IMR-90 (cell line): ENCODE measurements around the gene SCAANT1. TPM values are rescaled to one million over a fixed set of nuclear protein-coding genes. Genes with fewer than 3 reads are reported as not detected.
A peak's percentile ranks its signal among the peaks of the same experiment; 100 is the strongest.

Source experiments
- ATAC-seq: fragments of 200-7000 bp; cut with Tn5 transposase; 2 replicates; pipeline ENCODE4 v1.9.1; 2020; ENCODE audit warnings: low read depth, mild to moderate bottlenecking, moderate library complexity
- BruUV-seq: library from RNA; stranded (reverse); fragments of 400-500 nt; replicated peaks from 2 replicates; lab custom pipeline; 2021; lab: Mats Ljungman, UMichigan
- CTCF ChIA-PET: fragments of 300-600 bp; formaldehyde crosslinking; extraction: SDS; loops from one replicate; lab custom pipeline; 2021; ENCODE audit warnings: antibody characterized with exemption; lab: Yijun Ruan, JAX
- POLR2A ChIA-PET: fragments of 300-600 bp; sonication (Branson Sonifier 250); formaldehyde crosslinking; loops from one replicate; lab custom pipeline; 2022; ENCODE audit warnings: antibody characterized with exemption; ENCODE audit not compliant: unreplicated experiment; lab: Charles Lee
- DNase-seq: peaks from one replicate; pipeline ENCODE4 v3.0.0; 2013
- H2AFZ ChIP-seq: replicated peaks from 2 replicates; pipeline ENCODE3; 2013; ENCODE audit warnings: low read length, mild to moderate bottlenecking; ENCODE audit not compliant: poor library complexity
- H2AK5ac ChIP-seq: 2 replicates; pipeline ENCODE4 v1.6.1; 2013; ENCODE audit warnings: low read depth, low read length, inconsistent platforms
- H2AK9ac ChIP-seq: replicated peaks from 2 replicates; pipeline ENCODE3; 2013; ENCODE audit warnings: mild to moderate bottlenecking, low read depth, low read length, moderate library complexity; ENCODE audit not compliant: poor library complexity
- H2BK120ac ChIP-seq: 2 replicates; pipeline ENCODE4 v1.6.1; 2013; ENCODE audit warnings: low read depth, low read length, inconsistent platforms
- H2BK15ac ChIP-seq: 3 replicates; pipeline ENCODE4 v1.6.1; 2013; ENCODE audit warnings: low read depth, low read length, inconsistent platforms
- H2BK20ac ChIP-seq: 2 replicates; pipeline ENCODE4 v1.6.1; 2013; ENCODE audit warnings: low read depth, mild to moderate bottlenecking, inconsistent platforms, low read length, moderate library complexity
- H2BK5ac ChIP-seq: 2 replicates; pipeline ENCODE4 v1.6.1; 2013; ENCODE audit warnings: mild to moderate bottlenecking, low read depth, low read length, inconsistent platforms; ENCODE audit not compliant: poor library complexity, severe bottlenecking
- H3K14ac ChIP-seq: replicated peaks from 2 replicates; pipeline ENCODE4 v1.6.1; 2013; ENCODE audit warnings: low read depth, low read length, inconsistent platforms
- H3K18ac ChIP-seq: 2 replicates; pipeline ENCODE4 v1.6.1; 2013; ENCODE audit warnings: low read depth, low read length, control low read depth
- H3K23ac ChIP-seq: 2 replicates; pipeline ENCODE4 v1.6.1; 2013; ENCODE audit warnings: low read depth, low read length, inconsistent platforms
- H3K27ac ChIP-seq: 2 replicates; pipeline ENCODE4 v1.5.1; 2013; ENCODE audit warnings: mild to moderate bottlenecking, control low read depth, low read length; ENCODE audit not compliant: insufficient read depth
- H3K27me3 ChIP-seq: 2 replicates; pipeline ENCODE4 v1.6.1; 2013; ENCODE audit warnings: low read length; ENCODE audit not compliant: control insufficient read depth, insufficient read depth
- H3K36me3 ChIP-seq: 2 replicates; pipeline ENCODE4 v1.6.1; 2013; ENCODE audit warnings: low read length, mixed read lengths; ENCODE audit not compliant: control insufficient read depth, insufficient read depth
- H3K4ac ChIP-seq: 2 replicates; pipeline ENCODE4 v1.6.1; 2013; ENCODE audit warnings: low read depth, low read length, inconsistent platforms
- H3K4me1 ChIP-seq: 2 replicates; pipeline ENCODE4 v1.6.1; 2013; ENCODE audit warnings: low read length, mixed read lengths; ENCODE audit not compliant: control insufficient read depth, insufficient read depth
- H3K4me2 ChIP-seq: 2 replicates; pipeline ENCODE4 v1.6.1; 2013; ENCODE audit warnings: low read depth, mild to moderate bottlenecking, control low read depth, low read length, moderate library complexity
- H3K4me3 ChIP-seq: 2 replicates; pipeline ENCODE4 v1.5.1; 2013; ENCODE audit warnings: low read depth, mild to moderate bottlenecking, control low read depth, low read length, moderate library complexity; ENCODE audit not compliant: insufficient read depth
- H3K56ac ChIP-seq: 2 replicates; pipeline ENCODE4 v1.6.1; 2013; ENCODE audit warnings: low read length, inconsistent platforms; ENCODE audit not compliant: insufficient read depth; ENCODE audit errors: extremely low read depth
- H3K79me1 ChIP-seq, 2 experiments: 2 replicates each; pipeline ENCODE4 v1.6.1; 2013; ENCODE audit warnings: low read length in 2 of 2, inconsistent platforms in 1 of 2, low read depth in 1 of 2
- H3K9ac ChIP-seq: 2 replicates; pipeline ENCODE4 v1.6.1; 2013; ENCODE audit warnings: low read depth, low read length, control low read depth
- H3K9me1 ChIP-seq: 2 replicates; pipeline ENCODE4 v1.6.1; 2013; ENCODE audit warnings: low read length, inconsistent platforms; ENCODE audit not compliant: insufficient read depth
- H3K9me3 ChIP-seq: 2 replicates; pipeline ENCODE4 v1.6.1; 2013; ENCODE audit warnings: low read length; ENCODE audit not compliant: control insufficient read depth, insufficient read depth
- H4K20me1 ChIP-seq: 2 replicates; pipeline ENCODE4 v1.6.1; 2013; ENCODE audit warnings: low read length, inconsistent platforms; ENCODE audit not compliant: insufficient read depth
- H4K5ac ChIP-seq: 2 replicates; pipeline ENCODE4 v1.6.1; 2013; ENCODE audit warnings: mild to moderate bottlenecking, low read depth, low read length, control low read depth
- H4K8ac ChIP-seq, 2 experiments: 2 replicates each; pipeline ENCODE4 v1.6.1; 2013; ENCODE audit warnings: low read depth in 2 of 2, low read length in 2 of 2, control low read depth in 1 of 2, inconsistent platforms in 1 of 2
- H4K91ac ChIP-seq: 2 replicates; pipeline ENCODE4 v1.6.1; 2013; ENCODE audit warnings: low read depth, low read length, inconsistent platforms; ENCODE audit not compliant: insufficient read depth
- BHLHE40 ChIP-seq: fragments of 150-350 bp; IDR thresholded peaks from 2 replicates; pipeline ENCODE4 v1.6.1; 2016; ENCODE audit warnings: mild to moderate bottlenecking, low read depth, low read length
- CHD1 ChIP-seq: IDR thresholded peaks from 2 replicates; pipeline ENCODE4 v1.6.1; 2012; ENCODE audit warnings: low read depth, low read length, improper control_type of control experiment
- ELK1 ChIP-seq: fragments of 150-350 bp; IDR thresholded peaks from 2 replicates; pipeline ENCODE4 v1.6.1; 2016; ENCODE audit warnings: low read depth, mild to moderate bottlenecking, low read length, moderate library complexity, borderline replicate concordance
- FOS ChIP-seq: fragments of 150-350 bp; IDR thresholded peaks from 2 replicates; pipeline ENCODE4 v1.6.1; 2016; ENCODE audit warnings: low read depth, low read length
- MAFK ChIP-seq: IDR thresholded peaks from 2 replicates; pipeline ENCODE4 v1.6.1; 2012; ENCODE audit warnings: low read depth, low read length, improper control_type of control experiment
- MAZ ChIP-seq: IDR thresholded peaks from 2 replicates; pipeline ENCODE4 v1.6.1; 2012; ENCODE audit warnings: low read depth, mild to moderate bottlenecking, low read length, improper control_type of control experiment, moderate library complexity, borderline replicate concordance
- MXI1 ChIP-seq: IDR thresholded peaks from 2 replicates; pipeline ENCODE4 v1.6.1; 2012; ENCODE audit warnings: low read depth, mild to moderate bottlenecking, low read length, moderate library complexity, borderline replicate concordance
- NFE2L2 ChIP-seq: fragments of 150-350 bp; IDR thresholded peaks from 2 replicates; pipeline ENCODE4 v1.6.1; 2016; ENCODE audit warnings: low read depth, mild to moderate bottlenecking, low read length
- POLR2A ChIP-seq: IDR thresholded peaks from 2 replicates; pipeline ENCODE4 v1.6.1; 2012; ENCODE audit warnings: mild to moderate bottlenecking, low read depth, low read length
- RAD21 ChIP-seq: IDR thresholded peaks from 2 replicates; pipeline ENCODE4 v1.6.1; 2012; ENCODE audit warnings: low read length, improper control_type of control experiment
- RCOR1 ChIP-seq: IDR thresholded peaks from 2 replicates; pipeline ENCODE4 v1.6.1; 2012; ENCODE audit warnings: mild to moderate bottlenecking, low read length, improper control_type of control experiment; ENCODE audit not compliant: insufficient replicate concordance
- RFX5 ChIP-seq: IDR thresholded peaks from 2 replicates; pipeline ENCODE4 v1.8.0; 2012; ENCODE audit warnings: low read depth, mild to moderate bottlenecking, low read length, moderate library complexity
- SMC3 ChIP-seq: fragments of 150-350 bp; IDR thresholded peaks from 2 replicates; pipeline ENCODE4 v1.6.1; 2016; ENCODE audit warnings: low read depth, mild to moderate bottlenecking, antibody characterized with exemption, low read length, moderate library complexity
- USF2 ChIP-seq: fragments of 150-350 bp; IDR thresholded peaks from 2 replicates; pipeline ENCODE4 v1.6.1; 2017; ENCODE audit warnings: mild to moderate bottlenecking, antibody characterized with exemption, low read length, low read depth
- WGBS, 2 experiments: methylation state at CpG; one replicate each; pipeline versions ENCODE4 v1.1.5 to v1.1.7; 2013; ENCODE audit warnings: missing lambda C conversion rate in 2 of 2; ENCODE audit not compliant: insufficient read length in 1 of 2; ENCODE audit errors: extremely low coverage in 2 of 2; 5-methylcytosine and 5-hydroxymethylcytosine counted together
- dilution Hi-C: fragments of 300-500 bp; cut with HindIII; formaldehyde crosslinking; loops from one replicate; pipeline ENCODE4 v1.14.3; 2018; ENCODE audit warnings: low sequenced_read_pairs; ENCODE audit not compliant: unreplicated experiment
- in situ Hi-C: fragments of 300-500 bp; cut with MboI; formaldehyde crosslinking; loops from 3 replicates; pipeline ENCODE4 v1.14.3; 2019; ENCODE audit warnings: low sequenced_read_pairs, inconsistent platforms, mixed read lengths
- intact Hi-C: fragments of 100-400 bp; cut with micrococcal nuclease; formaldehyde crosslinking; loops from 2 replicates; pipeline ENCODE4 v1.10.0; 2022
- polyA plus RNA-seq, 3 experiments: library from polyadenylated mRNA; depleted of rRNA; stranded (reverse); fragments of >200 nt; gene quantifications; 2 replicates each; pipeline ENCODE4 v1.2.3, GENCODE V29; 2012; ENCODE audit warnings: low replicate concordance in 1 of 3
- total RNA-seq: library from RNA; depleted of rRNA; stranded (reverse); fragments of >200 nt; gene quantifications from 2 replicates; pipeline ENCODE4 v1.2.3, GENCODE V29; 2012

Gene SCAANT1
- total and polyA plus RNA-seq, 2 of the 4 experiments (the other 2 are of a cell fraction), result not detected

GRCh38 chr3:63932509-63933212 is 20.5 kb upstream of the SCAANT1 start:
- Histone ChIP-seq H4K8ac (no peak overlapping the region), H3K4ac (no peak overlapping the region), H3K9me3 (no peaks in the 10 kb centered on the region), H2BK20ac (no peak overlapping the region), H3K27ac (no peak overlapping the region), H2BK15ac (no peak overlapping the region), H3K79me1 (peaks cover 47 to 82% of the 10 kb centered on the region in 2 experiments), H4K5ac (no peak overlapping the region), H3K9ac (no peak overlapping the region), H3K4me2 (no peak overlapping the region), H3K23ac (peak overlapping the region; percentile 20; the same call in 1 of the 2 replicates), H4K20me1 (peaks cover 51% of the 10 kb centered on the region), H4K91ac (no peak overlapping the region), H3K4me3 (no peak overlapping the region), H2AFZ (no peak overlapping the region), H3K18ac (no peak overlapping the region), H3K56ac (no peak overlapping the region), H3K36me3 (no peaks in the 10 kb centered on the region), H3K27me3 (no peaks in the 10 kb centered on the region), H2AK9ac (no peak overlapping the region), H2AK5ac (no peak overlapping the region), H3K4me1 (no peaks in the 10 kb centered on the region), H3K9me1 (peaks cover 5% of the 10 kb centered on the region), H2BK120ac (no peak overlapping the region), H2BK5ac (no peak overlapping the region), H3K14ac (no peak overlapping the region)
- TF ChIP-seq SMC3 (no peak), MAFK (no peak), RFX5 (no peak), RCOR1 (no peak), CHD1 (no peak), FOS (no peak), BHLHE40 (no peak), ELK1 (no peak), MXI1 (no peak), NFE2L2 (no peak), MAZ (no peak), POLR2A (no peak), USF2 (no peak), RAD21 (no peak)
- DNase-seq (no peak), ATAC-seq (no peak)
- no TSS peak for BruUV-seq
- dilution Hi-C loops, result no loop called here
- intact Hi-C loops, result no loop called here
- POLR2A ChIA-PET, result no interaction called here
- WGBS, 2 experiments, result no CpG with 5 or more reads among the region's 3 CpGs
- in situ Hi-C loops, result no loop called here
- CTCF ChIA-PET, result no interaction called here
